HG02642 (cell line): ENCODE data around the gene FOXA1.
"Not testable (repeated sequence)": the region's sequence is repeated elsewhere in the genome, so short reads cannot be mapped to it uniquely, and the experiment has no call there.

ENCODE experiments used
- ATAC-seq: cut with Tn5 transposase; IDR thresholded peaks from one replicate; pipeline ENCODE4 v1.9.1; 2021; ENCODE audit warnings: mild to moderate bottlenecking; ENCODE audit not compliant: unreplicated experiment, poor library complexity

FOXA1 gene

GRCh38 chr14:37566811-37567371, 28.2 kb downstream of the FOXA1 start:
- ATAC-seq, result no peak

- ATAC-seq, result no peak
Observed at GRCh38 chr14:37565550-37565949, 29.5 kb downstream of the FOXA1 start.

GRCh38 chr14:37563189-37563588, 31.9 kb downstream of the FOXA1 start:
- no peak for ATAC-seq

- ATAC-seq, result no peak
Observed at GRCh38 chr14:37559386-37559785, 35.7 kb downstream of the FOXA1 start.

GRCh38 chr14:37558740-37559139, 36.3 kb downstream of the FOXA1 start:
- no peak for ATAC-seq

GRCh38 chr14:37555596-37555995, 39.5 kb downstream of the FOXA1 start:
- not testable (repeated sequence) for ATAC-seq

- no peak for ATAC-seq
Observed at GRCh38 chr14:37553935-37554550, 41.0 kb downstream of the FOXA1 start.

GRCh38 chr14:37551119-37551518, 43.9 kb downstream of the FOXA1 start:
- ATAC-seq, result no peak

GRCh38 chr14:37550511-37550910, 44.5 kb downstream of the FOXA1 start:
- ATAC-seq, result no peak

- ATAC-seq, result no peak
Observed at GRCh38 chr14:37546621-37547447, 48.2 kb downstream of the FOXA1 start.

GRCh38 chr14:37545174-37545573, 49.9 kb downstream of the FOXA1 start:
- ATAC-seq, result no peak

- no peak for ATAC-seq
Observed at GRCh38 chr14:37544407-37544806, 50.6 kb downstream of the FOXA1 start.

- ATAC-seq, result no peak
Observed at GRCh38 chr14:37539992-37540391, 55.1 kb downstream of the FOXA1 start.
